ENCODE data around the gene DOK3.

The DOK3 gene

DNA sequence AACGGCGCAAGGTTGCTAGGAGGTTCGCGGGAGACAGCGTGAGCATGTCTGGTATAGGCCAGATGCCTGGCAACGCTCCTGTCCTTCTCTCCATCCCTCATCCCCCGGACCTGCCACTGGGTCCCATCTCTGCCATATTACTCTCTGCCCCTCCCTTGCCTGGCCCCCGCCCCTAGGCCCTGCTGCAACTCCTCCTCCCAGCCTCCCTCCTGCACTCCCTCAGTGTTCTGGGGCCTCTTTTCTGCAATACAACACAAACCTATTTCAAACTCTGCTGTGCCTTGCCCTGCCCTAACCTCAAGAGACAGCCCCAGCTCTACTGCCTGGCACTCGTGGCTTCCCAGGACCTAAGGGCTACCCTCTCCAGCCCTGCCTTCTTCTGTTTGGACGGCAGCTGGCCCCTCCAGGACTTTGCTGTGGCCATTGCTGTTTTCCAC lies 27.2 kb downstream of the DOK3 start:
- no peaks in the 10 kb centered on the region for H3K9me2 ChIP-seq (replicated peaks; ENCODE audit: insufficient read depth, low read length)
- H3K27me3 ChIP-seq (ENCODE audit: low read length): no peaks in the 10 kb centered on the region
- H3K4me2 ChIP-seq (ENCODE audit: low read depth, low read length, poor library complexity, severe bottlenecking): no peak overlapping the region
- H2AFZ ChIP-seq (ENCODE audit: low read depth, low read length, severe bottlenecking): no peak overlapping the region
- H3K4me3 ChIP-seq (ENCODE audit: insufficient read depth, low read length, poor library complexity, severe bottlenecking): no peak overlapping the region
- no peaks in the 10 kb centered on the region for H3K9me3 ChIP-seq (ENCODE audit: insufficient read depth, low read length)
- H4K20me1 ChIP-seq (ENCODE audit: low read depth, low read length): no peaks in the 10 kb centered on the region
- TF ChIP-seq EZH2phosphoT487 (conservative IDR thresholded peaks at IDR 0.05; ENCODE audit: low read length): no peak
- TF ChIP-seq, protein P1, sequence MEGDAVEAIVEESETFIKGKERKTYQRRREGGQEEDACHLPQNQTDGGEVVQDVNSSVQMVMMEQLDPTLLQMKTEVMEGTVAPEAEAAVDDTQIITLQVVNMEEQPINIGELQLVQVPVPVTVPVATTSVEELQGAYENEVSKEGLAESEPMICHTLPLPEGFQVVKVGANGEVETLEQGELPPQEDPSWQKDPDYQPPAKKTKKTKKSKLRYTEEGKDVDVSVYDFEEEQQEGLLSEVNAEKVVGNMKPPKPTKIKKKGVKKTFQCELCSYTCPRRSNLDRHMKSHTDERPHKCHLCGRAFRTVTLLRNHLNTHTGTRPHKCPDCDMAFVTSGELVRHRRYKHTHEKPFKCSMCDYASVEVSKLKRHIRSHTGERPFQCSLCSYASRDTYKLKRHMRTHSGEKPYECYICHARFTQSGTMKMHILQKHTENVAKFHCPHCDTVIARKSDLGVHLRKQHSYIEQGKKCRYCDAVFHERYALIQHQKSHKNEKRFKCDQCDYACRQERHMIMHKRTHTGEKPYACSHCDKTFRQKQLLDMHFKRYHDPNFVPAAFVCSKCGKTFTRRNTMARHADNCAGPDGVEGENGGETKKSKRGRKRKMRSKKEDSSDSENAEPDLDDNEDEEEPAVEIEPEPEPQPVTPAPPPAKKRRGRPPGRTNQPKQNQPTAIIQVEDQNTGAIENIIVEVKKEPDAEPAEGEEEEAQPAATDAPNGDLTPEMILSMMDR (IDR thresholded peaks at IDR 0.05; ENCODE audit: insufficient read depth, low read length, poor library complexity, severe bottlenecking): no peak
- H3K27ac ChIP-seq (ENCODE audit: low read depth, low read length): no peak overlapping the region
- H3K36me3 ChIP-seq (ENCODE audit: low read length): no peaks in the 10 kb centered on the region
- H3K79me2 ChIP-seq (ENCODE audit: insufficient read depth, low read length): no peaks in the 10 kb centered on the region
- no peaks in the 10 kb centered on the region for H3F3A ChIP-seq (ENCODE audit: insufficient read depth)
- no peak overlapping the region for H3K9ac ChIP-seq (ENCODE audit: low read length)

DNA sequence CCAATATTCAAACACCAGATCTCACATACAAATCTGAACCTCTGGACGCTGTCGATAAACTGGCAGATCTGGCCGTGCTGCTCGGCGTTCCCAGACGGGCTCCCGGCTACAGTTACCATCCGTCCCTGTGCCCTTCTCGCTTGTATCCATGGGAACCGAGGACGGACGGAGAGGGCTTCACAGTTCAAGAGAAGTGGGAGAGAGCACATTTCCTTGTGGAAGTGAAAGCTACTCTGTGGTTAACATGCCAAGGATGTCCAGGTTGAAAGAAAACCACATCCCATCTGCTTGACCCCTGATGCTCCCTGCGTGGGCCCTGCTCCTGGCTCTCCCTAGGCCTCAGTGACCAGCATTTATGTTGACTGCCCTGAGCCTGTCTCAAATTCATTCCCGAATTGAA lies 29.9 kb downstream of the DOK3 start:
- Histone ChIP-seq H3K9ac (ENCODE audit: low read length) (no peak overlapping the region), H3K4me2 (ENCODE audit: low read depth, low read length, poor library complexity, severe bottlenecking) (no peak overlapping the region), H4K20me1 (ENCODE audit: low read depth, low read length) (no peaks in the 10 kb centered on the region), H3K36me3 (ENCODE audit: low read length) (no peaks in the 10 kb centered on the region), H3F3A (ENCODE audit: insufficient read depth) (no peaks in the 10 kb centered on the region; the same call in 1 of the 2 replicates), H3K79me2 (ENCODE audit: insufficient read depth, low read length) (no peaks in the 10 kb centered on the region), H3K9me2 (replicated peaks; ENCODE audit: insufficient read depth, low read length) (no peaks in the 10 kb centered on the region), H2AFZ (ENCODE audit: low read depth, low read length, severe bottlenecking) (no peak overlapping the region), H3K4me3 (ENCODE audit: insufficient read depth, low read length, poor library complexity, severe bottlenecking) (no peak overlapping the region), H3K27ac (ENCODE audit: low read depth, low read length) (no peak overlapping the region), H3K9me3 (ENCODE audit: insufficient read depth, low read length) (no peaks in the 10 kb centered on the region), H3K27me3 (ENCODE audit: low read length) (no peaks in the 10 kb centered on the region)
- TF ChIP-seq EZH2phosphoT487 (conservative IDR thresholded peaks at IDR 0.05; ENCODE audit: low read length): no peak
- TF ChIP-seq, protein P1 (IDR thresholded peaks at IDR 0.05; ENCODE audit: insufficient read depth, low read length, poor library complexity, severe bottlenecking): no peak

DNA sequence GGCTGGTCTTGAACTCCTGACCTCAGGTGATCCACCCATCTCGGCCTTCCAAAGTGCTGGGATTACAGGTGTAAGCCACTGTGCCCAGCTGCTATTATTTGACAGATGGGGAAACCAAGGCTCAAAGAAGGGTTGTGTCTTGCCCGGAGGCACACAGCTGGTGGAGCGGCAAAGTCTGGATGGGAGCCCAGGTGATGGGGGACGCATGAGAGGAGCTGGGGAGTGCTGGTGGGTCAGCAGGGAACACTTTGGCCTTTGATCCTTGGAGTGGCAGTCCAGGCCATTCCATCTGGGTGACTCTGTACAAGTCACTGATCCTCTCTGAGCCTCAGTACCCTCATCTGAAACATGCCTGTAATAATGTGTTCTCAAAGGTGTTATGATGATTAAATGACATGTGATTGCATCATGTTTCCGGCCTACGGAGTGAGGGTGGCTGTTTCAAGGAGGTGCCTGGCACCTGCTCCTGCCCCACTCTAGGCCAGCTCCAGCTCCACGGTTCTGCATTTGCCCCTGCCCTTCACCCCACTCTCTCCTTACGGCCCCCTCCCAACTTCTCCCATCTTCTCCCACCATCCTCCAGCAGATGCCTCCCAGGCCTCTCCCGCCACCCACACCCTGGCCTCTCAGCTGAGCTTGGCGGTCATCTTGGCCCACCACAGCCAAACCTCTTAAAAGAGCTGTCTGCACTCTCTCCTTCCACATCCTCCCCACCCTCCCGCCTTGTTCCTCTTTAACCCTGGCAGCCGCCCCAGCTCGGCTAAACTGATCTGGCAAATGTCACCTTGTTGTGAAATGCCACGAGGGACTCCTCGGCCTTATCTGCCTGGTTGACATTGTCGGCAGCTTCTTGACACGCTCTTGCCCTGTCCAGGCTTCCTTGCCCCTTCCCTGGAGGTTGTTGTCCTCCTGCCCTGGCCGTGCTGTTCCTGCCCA lies 30.6 kb downstream of the DOK3 start:
- Histone ChIP-seq H3K9ac (ENCODE audit: low read length) (peak overlapping the region; percentile 14; the same call in 1 of the 2 replicates), H3K27me3 (ENCODE audit: low read length) (no peaks in the 10 kb centered on the region), H4K20me1 (ENCODE audit: low read depth, low read length) (no peaks in the 10 kb centered on the region), H3F3A (ENCODE audit: insufficient read depth) (no peaks in the 10 kb centered on the region; the same call in 1 of the 2 replicates), H3K9me3 (ENCODE audit: insufficient read depth, low read length) (no peaks in the 10 kb centered on the region), H3K79me2 (ENCODE audit: insufficient read depth, low read length) (no peaks in the 10 kb centered on the region), H3K4me3 (ENCODE audit: insufficient read depth, low read length, poor library complexity, severe bottlenecking) (no peak overlapping the region), H3K36me3 (ENCODE audit: low read length) (no peaks in the 10 kb centered on the region), H3K9me2 (replicated peaks; ENCODE audit: insufficient read depth, low read length) (no peaks in the 10 kb centered on the region), H3K27ac (ENCODE audit: low read depth, low read length) (peak overlapping the region; percentile 50), H2AFZ (ENCODE audit: low read depth, low read length, severe bottlenecking) (no peak overlapping the region), H3K4me2 (ENCODE audit: low read depth, low read length, poor library complexity, severe bottlenecking) (no peak overlapping the region)
- TF ChIP-seq, protein P1 (IDR thresholded peaks at IDR 0.05; ENCODE audit: insufficient read depth, low read length, poor library complexity, severe bottlenecking): no peak
- no peak for TF ChIP-seq EZH2phosphoT487 (conservative IDR thresholded peaks at IDR 0.05; ENCODE audit: low read length)

All from SU-DHL-6 (cell line).